PC-3 (cell line): ENCODE results near the gene SRGAP1. TPM values are rescaled to one million over a fixed set of nuclear protein-coding genes. Genes with fewer than 3 reads are reported as not detected.

Experiments
- ATAC-seq: fragments of 200-7000 bp; cut with Tn5 transposase; 2 replicates; pipeline ENCODE4 v1.9.1; 2020; ENCODE audit warnings: mild to moderate bottlenecking, moderate library complexity
- BruUV-seq: library from RNA; stranded (reverse); fragments of 400-500 nt; replicated peaks from 2 replicates; lab custom pipeline; 2021; lab: Mats Ljungman, UMichigan
- CTCF ChIA-PET: fragments of 300-600 bp; sonication (Branson Sonifier 250); formaldehyde crosslinking; loops from one replicate; lab custom pipeline; 2022; ENCODE audit warnings: antibody characterized with exemption; lab: Charles Lee
- POLR2A ChIA-PET: fragments of 300-600 bp; sonication (Branson Sonifier 250); formaldehyde crosslinking; loops from one replicate; lab custom pipeline; 2022; ENCODE audit warnings: antibody characterized with exemption; ENCODE audit not compliant: unreplicated experiment; lab: Charles Lee
- DNase-seq: peaks from one replicate; pipeline ENCODE4 v3.0.0-alpha.2; 2015
- H2AFZ ChIP-seq: fragments of 300-600 bp; sonication (generic); 2 replicates; pipeline ENCODE4 v1.6.0; 2016; ENCODE audit warnings: antibody characterized with exemption, low read length
- H3F3A ChIP-seq: fragments of 300-600 bp; sonication (generic); one replicate; pipeline ENCODE4 v1.6.0; 2017; ENCODE audit warnings: antibody characterized with exemption, low read length, control low read depth, mild to moderate bottlenecking; ENCODE audit not compliant: unreplicated experiment
- H3K27ac ChIP-seq: fragments of 300-600 bp; sonication (generic); 2 replicates; pipeline ENCODE4 v1.5.1; 2016; ENCODE audit warnings: mild to moderate bottlenecking, low read length
- H3K27me3 ChIP-seq: fragments of 300-600 bp; sonication (generic); 2 replicates; pipeline ENCODE4 v1.6.1; 2016; ENCODE audit warnings: low read length, mixed read lengths
- H3K36me3 ChIP-seq: fragments of 300-600 bp; sonication (generic); 2 replicates; pipeline ENCODE4 v1.6.1; 2016; ENCODE audit warnings: low read depth, mixed run types, low read length, mixed read lengths
- H3K4me1 ChIP-seq: fragments of 300-600 bp; sonication (generic); 2 replicates; pipeline ENCODE4 v1.5.1; 2016; ENCODE audit warnings: low read length; ENCODE audit not compliant: insufficient read depth
- H3K4me2 ChIP-seq: fragments of 300-600 bp; sonication (generic); 2 replicates; pipeline ENCODE4 v1.6.0; 2016; ENCODE audit warnings: low read length
- H3K4me3 ChIP-seq: fragments of 300-600 bp; sonication (generic); 2 replicates; pipeline ENCODE4 v1.5.1; 2016; ENCODE audit warnings: mild to moderate bottlenecking, low read length, mixed read lengths
- H3K79me2 ChIP-seq: fragments of 300-600 bp; sonication (generic); 2 replicates; pipeline ENCODE4 v1.6.1; 2017; ENCODE audit warnings: low read length, mixed read lengths
- H3K9ac ChIP-seq: fragments of 300-600 bp; sonication (generic); 2 replicates; pipeline ENCODE4 v1.6.0; 2016; ENCODE audit warnings: mild to moderate bottlenecking, low read length
- H3K9me2 ChIP-seq: fragments of 300-600 bp; sonication (generic); replicated peaks from 2 replicates; pipeline ENCODE4 v1.6.1; 2016; ENCODE audit warnings: mixed run types, low read length, mixed read lengths
- H3K9me3 ChIP-seq: fragments of 300-600 bp; sonication (generic); 2 replicates; pipeline ENCODE4 v1.6.1; 2016; ENCODE audit warnings: low read length, mixed read lengths
- H4K20me1 ChIP-seq: fragments of 300-600 bp; sonication (generic); 2 replicates; pipeline ENCODE4 v1.6.1; 2016; ENCODE audit warnings: low read length, mixed read lengths
- CTCF ChIP-seq: fragments of 300-600 bp; sonication (generic); conservative IDR thresholded peaks from 2 replicates; pipeline ENCODE4 v1.5.1; 2017; ENCODE audit warnings: antibody characterized with exemption, low read depth, mild to moderate bottlenecking, low read length
- EZH2 ChIP-seq: fragments of 300-600 bp; sonication (generic); IDR thresholded peaks from one replicate; pipeline ENCODE4 v1.6.1; 2017; ENCODE audit warnings: antibody characterized with exemption, mild to moderate bottlenecking, low read length; ENCODE audit not compliant: unreplicated experiment
- EZH2phosphoT487 ChIP-seq: fragments of 300-600 bp; sonication (generic); IDR thresholded peaks from 2 replicates; pipeline ENCODE4 v1.6.1; 2018; ENCODE audit warnings: mild to moderate bottlenecking, antibody characterized with exemption, low read length, borderline replicate concordance
- intact Hi-C: fragments of 100-400 bp; cut with micrococcal nuclease; formaldehyde crosslinking; loops from 2 replicates; pipeline ENCODE4 v1.9.0; 2023
- total RNA-seq: library from RNA; depleted of rRNA; stranded (reverse); fragments of >200 nt; gene quantifications from 2 replicates; pipeline ENCODE4 v1.2.3, GENCODE V29; 2014

Gene SRGAP1
- total RNA-seq, 1 experiment from 2014 or later = 11.0 TPM

- BruUV-seq = TSS peak; percentile 12
- Histone ChIP-seq H3K9me3 (no peaks in the 10 kb centered on the region), H3F3A (no peaks in the 10 kb centered on the region), H3K9me2 (no peaks in the 10 kb centered on the region), H3K27me3 (no peaks in the 10 kb centered on the region), H2AFZ (peak overlapping the region; percentile 84), H3K4me1 (peaks cover 9% of the 10 kb centered on the region), H3K36me3 (no peaks in the 10 kb centered on the region), H4K20me1 (peaks cover 6% of the 10 kb centered on the region; the same call in 1 of the 2 replicates), H3K27ac (no peak overlapping the region), H3K9ac (peak overlapping the region; percentile 86), H3K4me3 (peak overlapping the region; percentile 89), H3K79me2 (peaks cover 43% of the 10 kb centered on the region), H3K4me2 (peak overlapping the region; percentile 82)
- TF ChIP-seq CTCF (no peak), EZH2 (no peak), EZH2phosphoT487 (no peak)
- ChIA-PET POLR2A (interaction anchor here (0.6 kb wide), 1 partner anchor 173 kb away, joined by 3 read pairs; no protein-coding TSS in a partner anchor), CTCF (interaction anchor here (1.1 to 1.7 kb wide), 3 partner anchors 18 to 379 kb away, joined by 3 to 4 read pairs (median 3); partner anchors contain the start of gene KICS2)
- intact Hi-C loops = no loop called here
- DNase-seq (no peak), ATAC-seq (no peak)
Observed at GRCh38 chr12:63843254-63843720, 1.2 kb upstream of the SRGAP1 start.

- TF ChIP-seq EZH2phosphoT487 (peak; percentile 84), EZH2 (no peak), CTCF (peak; percentile 85)
- no TSS peak for BruUV-seq
- ChIA-PET POLR2A (interaction anchor here (0.5 to 0.7 kb wide), 7 partner anchors 17 to 338 kb away, joined by 3 to 4 read pairs (median 3); no protein-coding TSS in a partner anchor), CTCF (interaction anchor here (1.0 to 1.7 kb wide), 4 partner anchors 10 to 378 kb away, joined by 3 to 4 read pairs (median 3); partner anchors contain the start of gene KICS2)
- DNase-seq (peak; percentile 96), ATAC-seq (peak; percentile 81)
- Histone ChIP-seq H3K79me2 (peaks cover 49% of the 10 kb centered on the region), H3K4me3 (peak overlapping the region; percentile 89), H3K27me3 (no peaks in the 10 kb centered on the region), H3K4me2 (peak overlapping the region; percentile 82), H2AFZ (peak overlapping the region; percentile 84), H3K9me3 (no peaks in the 10 kb centered on the region), H3K4me1 (peaks cover 14% of the 10 kb centered on the region), H3K9me2 (no peaks in the 10 kb centered on the region), H4K20me1 (peaks cover 6% of the 10 kb centered on the region; the same call in 1 of the 2 replicates), H3K36me3 (no peaks in the 10 kb centered on the region), H3K27ac (peak overlapping the region; percentile 61), H3F3A (no peaks in the 10 kb centered on the region), H3K9ac (peak overlapping the region; percentile 86)
- intact Hi-C loops = loop anchor here (1.0 to 2.0 kb wide), 3 partner anchors 19 to 337 kb away; no protein-coding TSS in a partner anchor
Observed at GRCh38 chr12:63843721-63844390, 644 bp upstream of the SRGAP1 start.
